Measurements from ENCODE around the gene COL13A1.
A peak's percentile ranks its signal among the peaks of the same experiment; 100 is the strongest.

The COL13A1 gene

DNA sequence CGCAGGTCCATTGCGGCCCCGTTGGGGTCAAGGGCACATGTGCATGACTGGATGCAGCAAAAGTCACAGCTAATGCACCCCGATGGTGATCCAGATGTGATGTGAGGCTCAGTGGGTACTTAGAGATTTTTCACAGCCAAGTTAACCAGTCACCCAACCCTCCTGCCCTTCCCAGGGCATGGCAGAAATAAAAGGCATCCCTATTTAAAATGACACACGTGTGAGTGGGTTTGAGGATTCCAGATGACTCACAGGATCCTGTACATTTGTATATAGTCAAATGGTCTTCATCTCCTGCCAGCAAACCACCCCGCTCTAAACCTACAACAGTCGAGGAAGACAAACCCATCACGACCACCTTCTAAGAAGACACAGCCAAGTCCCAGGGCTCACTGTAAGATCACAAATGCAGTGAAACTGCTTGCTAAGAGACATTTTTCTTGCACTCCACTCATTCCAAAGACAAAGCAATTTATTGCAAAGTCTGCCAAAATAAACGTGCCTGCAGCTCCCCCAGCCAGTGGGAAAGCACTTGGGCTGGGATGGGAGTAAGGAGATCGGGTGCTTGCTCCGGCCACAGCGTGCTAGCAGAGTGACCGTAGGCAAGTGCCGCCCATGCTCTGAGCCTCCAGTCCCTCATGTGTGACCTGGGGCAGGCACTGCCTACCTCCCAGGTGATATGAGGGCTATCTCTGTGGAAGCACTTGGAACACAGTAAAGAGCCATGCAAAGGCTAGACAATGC, 164.4 kb downstream of the COL13A1 start:
- DNase-seq (ENCODE audit: low spot score), result no peak

- no peak for DNase-seq (ENCODE audit: low spot score)
Observed at GRCh38 chr10:69968830-69969229, 167.1 kb downstream of the COL13A1 start.

DNA sequence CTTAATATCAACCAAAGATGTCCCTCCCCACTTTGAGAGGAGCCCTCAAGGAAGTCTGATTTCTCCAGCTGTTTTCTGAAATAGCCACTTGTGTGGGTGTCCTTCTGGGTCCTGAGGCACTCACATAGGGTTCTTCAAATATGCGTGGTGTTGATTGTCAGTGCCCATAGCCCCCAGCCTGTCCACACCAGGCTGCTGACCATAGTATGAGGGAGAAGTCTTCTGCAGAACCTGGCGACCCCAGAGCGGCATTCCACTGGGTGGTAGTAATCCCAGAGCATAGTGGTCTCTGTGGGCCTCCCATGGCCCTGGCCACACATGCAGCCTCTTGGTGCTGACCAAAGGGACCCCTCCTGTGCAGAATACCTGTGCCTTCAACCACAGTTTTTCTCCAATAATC, 168.3 kb downstream of the COL13A1 start:
- DNase-seq (ENCODE audit: low spot score), result no peak

- DNase-seq (ENCODE audit: low spot score), result no peak
Observed at GRCh38 chr10:69972981-69973397, 171.3 kb downstream of the COL13A1 start.

DNA sequence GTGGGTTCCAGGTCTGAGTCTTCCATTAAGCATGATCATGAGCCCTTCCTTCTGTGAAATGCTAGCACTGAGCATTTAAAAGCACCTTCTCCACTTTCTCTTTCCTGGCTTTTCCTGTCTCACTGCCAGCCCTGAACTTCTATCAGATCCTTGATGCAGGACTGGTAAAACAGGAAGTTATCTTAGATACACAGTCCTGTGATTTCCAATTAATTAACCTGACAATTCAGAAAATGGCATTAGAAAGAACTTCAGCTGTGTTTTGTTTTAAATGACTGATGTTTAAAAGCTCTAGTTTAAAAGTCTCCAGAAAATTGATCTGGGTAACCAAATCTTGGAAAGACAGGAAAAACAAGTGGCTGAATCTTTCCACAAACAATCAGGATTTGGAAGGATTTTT, 172.0 kb downstream of the COL13A1 start:
- DNase-seq (ENCODE audit: low spot score), result no peak

- no peak for DNase-seq (ENCODE audit: low spot score)
Observed at GRCh38 chr10:69974551-69975155, 172.9 kb downstream of the COL13A1 start.

DNA sequence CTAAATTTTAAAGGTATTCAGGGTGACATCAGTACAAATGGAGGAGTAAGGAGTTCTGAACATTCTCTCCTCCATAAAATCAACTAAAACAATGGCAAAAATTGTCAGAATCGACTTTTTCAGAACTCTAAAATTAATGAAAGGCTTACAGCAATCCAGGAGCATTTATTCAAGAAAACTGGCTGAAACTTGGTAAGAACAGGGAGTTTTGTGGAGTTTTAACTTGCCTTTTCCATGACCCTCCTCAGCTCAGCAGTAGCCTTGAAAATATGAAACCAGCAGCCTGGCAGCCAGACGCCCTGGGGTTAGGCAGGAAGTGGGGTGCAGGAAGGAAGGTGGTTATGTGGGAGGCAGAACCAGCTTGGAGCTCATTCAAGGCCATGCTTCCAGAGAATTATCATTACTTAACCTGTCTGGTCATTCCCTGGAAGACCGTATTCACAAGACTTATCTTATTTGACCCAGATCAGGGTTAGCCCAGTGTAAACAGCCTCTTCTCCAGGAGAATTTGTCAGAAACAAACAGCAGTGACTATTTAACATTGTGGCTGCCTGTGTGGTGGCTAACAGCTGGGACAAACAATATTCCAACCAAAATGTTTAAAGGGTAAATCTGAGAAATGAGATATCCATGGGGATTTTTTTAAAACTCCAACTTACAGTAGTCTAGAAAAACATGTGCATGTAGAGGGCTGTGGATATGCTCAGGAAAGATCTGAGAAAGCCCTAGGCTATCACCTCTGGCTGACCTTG, 175.3 kb downstream of the COL13A1 start:
- DNase-seq (ENCODE audit: low spot score), result no peak

DNA sequence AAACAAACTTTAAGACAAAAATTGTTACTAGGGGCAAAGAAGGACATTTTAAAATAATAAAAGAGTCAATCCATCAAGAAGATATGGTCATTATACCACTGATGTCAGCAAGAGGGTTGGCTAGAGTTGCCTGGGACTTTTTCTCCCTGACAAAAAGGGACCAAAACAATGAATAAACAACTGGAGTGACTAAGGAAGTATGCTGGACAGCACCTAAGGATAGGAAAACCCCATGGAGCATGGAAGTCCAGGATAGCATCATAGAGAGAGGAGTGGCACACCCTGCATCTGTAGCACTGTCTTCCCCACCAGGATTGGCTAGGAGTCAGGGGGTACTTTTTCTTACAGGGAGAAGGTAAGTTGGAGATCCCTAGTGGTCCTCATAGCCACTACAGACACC, 177.5 kb downstream of the COL13A1 start:
- no peak for DNase-seq (ENCODE audit: low spot score)

DNA sequence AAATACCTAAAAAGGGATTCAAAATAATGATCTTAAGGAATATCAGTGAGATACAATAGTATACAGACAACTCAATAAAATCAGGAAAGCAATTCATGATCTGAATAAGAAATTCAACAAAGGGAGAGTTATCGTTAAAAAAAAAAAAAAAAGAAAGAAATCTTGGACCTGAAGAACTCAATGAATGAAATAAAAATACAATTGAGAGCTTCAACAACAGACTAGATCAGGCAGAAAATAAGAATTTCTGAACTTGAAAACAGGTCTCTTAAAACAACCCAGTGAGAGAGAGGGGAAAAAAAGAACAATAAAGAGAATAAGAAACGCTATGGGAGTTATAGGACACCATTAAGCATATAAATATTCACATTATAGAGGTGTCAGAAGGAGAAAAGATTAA, 179.0 kb downstream of the COL13A1 start:
- no peak for DNase-seq (ENCODE audit: low spot score)

DNA sequence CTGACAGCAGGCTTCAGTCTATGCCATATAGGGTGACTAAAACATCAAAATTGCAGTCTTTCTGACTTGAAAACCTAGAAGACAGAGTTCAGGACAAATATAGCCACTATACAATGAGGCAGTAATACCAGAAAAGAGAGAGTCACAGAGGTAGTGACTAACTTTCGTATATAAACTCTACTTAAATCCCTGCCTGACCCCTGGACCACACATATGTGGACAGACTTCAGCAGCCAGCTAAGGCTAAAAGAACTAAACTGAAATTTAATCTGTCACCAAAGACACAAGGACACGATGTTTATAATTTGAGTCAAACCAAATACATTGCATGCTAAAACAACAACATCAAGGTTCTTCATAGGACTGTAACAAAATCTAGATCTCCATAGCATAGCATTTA, 186.4 kb downstream of the COL13A1 start:
- DNase-seq (ENCODE audit: low spot score), result peak; percentile 11

DNA sequence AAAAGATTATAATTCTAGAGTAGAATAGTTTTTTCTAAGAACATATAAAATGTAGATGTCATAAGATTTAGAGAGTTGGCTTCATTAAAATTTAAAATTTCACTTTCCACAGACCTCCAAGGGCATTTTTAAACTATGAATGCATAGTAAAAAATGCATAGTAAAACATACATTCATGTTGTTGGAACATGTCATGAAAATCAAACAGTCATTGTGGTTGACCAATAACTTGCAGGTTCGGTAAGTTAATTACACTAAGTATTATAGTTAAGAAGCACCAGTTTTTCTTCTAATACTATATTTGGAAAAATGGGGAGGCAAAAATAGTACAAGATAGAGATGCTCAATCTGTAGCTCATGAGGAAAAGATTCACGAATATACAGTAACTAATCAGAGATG, 189.4 kb downstream of the COL13A1 start:
- DNase-seq (ENCODE audit: low spot score), result no peak

DNA sequence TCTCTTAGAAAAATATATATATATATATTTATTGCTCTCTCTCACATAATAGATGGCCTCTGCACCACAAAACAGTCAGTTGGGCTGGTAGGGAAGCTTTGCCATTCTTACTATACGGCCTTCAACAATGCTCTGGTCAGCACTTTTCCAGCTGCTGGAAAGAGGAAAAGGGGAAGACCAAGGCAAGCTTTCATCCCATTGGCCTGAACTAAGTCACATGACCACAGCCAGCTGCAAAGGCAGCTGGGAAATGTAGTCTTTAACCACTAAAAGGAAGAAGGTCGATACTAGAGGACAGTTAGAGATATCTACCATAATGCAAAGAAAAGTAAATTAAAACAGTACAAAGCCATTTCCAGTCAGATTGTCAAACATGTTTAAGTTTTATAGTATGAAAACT, 192.6 kb downstream of the COL13A1 start:
- peak; percentile 74 for DNase-seq (ENCODE audit: low spot score)

DNA sequence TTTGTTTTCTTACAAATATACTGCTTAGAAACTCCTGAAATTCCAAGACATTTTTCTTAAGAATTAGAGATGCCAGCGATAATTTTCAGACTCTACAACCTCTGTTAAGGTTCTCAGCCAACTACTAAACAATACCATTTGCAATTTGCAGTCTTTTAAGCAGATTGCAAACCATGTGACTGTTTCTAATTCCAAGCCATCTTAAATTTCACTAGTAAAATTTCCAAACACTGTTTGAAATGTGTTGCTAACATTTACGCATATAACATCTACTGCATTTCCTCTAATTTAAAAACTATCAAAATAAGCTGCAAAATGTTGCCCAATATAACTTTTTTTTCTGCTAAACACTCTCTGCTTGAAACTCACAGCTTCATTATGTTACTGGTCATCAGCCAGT, 194.9 kb downstream of the COL13A1 start:
- no peak for DNase-seq (ENCODE audit: low spot score)

GRCh38 chr10:70000262-70000661, 198.6 kb downstream of the COL13A1 start:
- no peak for DNase-seq (ENCODE audit: low spot score)

DNA sequence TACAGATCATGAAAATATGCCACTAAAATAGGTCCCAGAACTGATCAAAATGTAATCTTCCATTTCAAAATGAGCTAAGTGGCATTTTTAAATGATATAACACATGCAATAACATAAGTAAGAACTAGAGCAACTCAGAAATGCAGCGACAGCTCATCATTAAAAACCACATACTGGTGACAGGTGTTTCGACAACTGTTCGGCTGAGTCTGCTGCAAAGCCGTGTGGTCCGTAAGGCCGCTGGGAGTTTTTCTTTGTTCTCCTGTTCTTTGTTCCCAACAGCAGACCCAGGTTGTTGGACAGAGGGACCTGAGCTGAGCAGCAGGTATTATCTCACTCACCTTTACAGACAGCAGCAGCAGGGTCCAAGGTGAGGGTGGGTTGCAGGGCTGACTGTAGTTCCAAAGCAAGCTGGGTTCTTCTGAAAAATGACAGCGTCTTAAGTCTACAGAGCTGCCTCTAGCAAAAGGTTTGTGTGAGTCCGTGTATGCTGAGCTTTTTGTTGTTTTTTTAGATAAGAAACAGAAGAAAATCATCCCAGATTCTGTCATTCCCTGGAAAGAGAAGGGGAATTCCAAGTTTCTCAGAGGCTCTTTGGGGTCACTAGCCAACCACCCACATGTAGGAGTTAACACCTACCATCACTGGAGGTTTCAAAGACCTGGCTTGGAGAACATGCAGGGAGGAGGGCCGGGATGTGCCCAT, 205.6 kb downstream of the COL13A1 start:
- DNase-seq (ENCODE audit: low spot score), result no peak
